ENCODE data around the gene TCOF1.

DNA sequence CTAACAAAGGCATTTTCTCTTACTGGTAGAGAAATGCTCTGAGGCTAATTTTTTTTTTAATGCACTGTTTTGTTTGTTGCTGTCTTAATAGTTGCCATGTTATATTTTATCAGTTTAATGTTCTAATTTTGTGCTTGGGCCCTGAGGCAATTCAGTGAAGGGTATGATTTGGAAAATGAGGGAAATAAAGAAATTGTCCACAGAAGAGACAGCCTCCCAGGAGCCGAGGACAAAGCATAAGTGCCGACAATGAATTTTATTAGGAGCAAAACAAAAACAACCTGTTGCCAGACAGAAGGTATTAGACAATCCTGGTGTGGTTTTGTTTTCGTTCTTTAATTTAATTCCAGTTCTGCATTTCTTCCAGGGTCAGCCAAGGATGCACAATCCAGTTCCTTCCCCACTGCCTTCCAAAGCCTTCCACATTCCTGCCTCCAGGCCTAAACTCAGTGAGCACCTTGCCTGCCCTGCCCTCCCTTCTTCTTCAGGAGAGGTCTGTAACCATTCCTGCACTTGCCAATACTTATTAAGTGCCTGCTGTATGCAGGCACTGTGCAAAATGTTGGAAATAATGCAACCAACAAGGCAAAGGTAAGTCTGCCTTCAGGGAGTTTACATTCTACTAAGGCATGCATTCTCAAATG lies 4.3 kb upstream of the TCOF1 start:
- TF ChIP-seq, protein P1, sequence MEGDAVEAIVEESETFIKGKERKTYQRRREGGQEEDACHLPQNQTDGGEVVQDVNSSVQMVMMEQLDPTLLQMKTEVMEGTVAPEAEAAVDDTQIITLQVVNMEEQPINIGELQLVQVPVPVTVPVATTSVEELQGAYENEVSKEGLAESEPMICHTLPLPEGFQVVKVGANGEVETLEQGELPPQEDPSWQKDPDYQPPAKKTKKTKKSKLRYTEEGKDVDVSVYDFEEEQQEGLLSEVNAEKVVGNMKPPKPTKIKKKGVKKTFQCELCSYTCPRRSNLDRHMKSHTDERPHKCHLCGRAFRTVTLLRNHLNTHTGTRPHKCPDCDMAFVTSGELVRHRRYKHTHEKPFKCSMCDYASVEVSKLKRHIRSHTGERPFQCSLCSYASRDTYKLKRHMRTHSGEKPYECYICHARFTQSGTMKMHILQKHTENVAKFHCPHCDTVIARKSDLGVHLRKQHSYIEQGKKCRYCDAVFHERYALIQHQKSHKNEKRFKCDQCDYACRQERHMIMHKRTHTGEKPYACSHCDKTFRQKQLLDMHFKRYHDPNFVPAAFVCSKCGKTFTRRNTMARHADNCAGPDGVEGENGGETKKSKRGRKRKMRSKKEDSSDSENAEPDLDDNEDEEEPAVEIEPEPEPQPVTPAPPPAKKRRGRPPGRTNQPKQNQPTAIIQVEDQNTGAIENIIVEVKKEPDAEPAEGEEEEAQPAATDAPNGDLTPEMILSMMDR (IDR thresholded peaks at IDR 0.05) = no peak
- no peak for TF ChIP-seq POLR2A (IDR thresholded peaks at IDR 0.05)

Measured in prostate gland (tissue), 2 donors.